IMR-90 (cell line): Measurements from ENCODE around the gene AVPI1. TPM values are rescaled to one million over a fixed set of nuclear protein-coding genes. Genes with fewer than 3 reads are reported as not detected.

Source experiments
- MXI1 ChIP-seq: IDR thresholded peaks from 2 replicates; pipeline ENCODE4 v1.6.1; 2012; ENCODE audit warnings: low read depth, mild to moderate bottlenecking, low read length, moderate library complexity, borderline replicate concordance
- NFE2L2 ChIP-seq: fragments of 150-350 bp; IDR thresholded peaks from 2 replicates; pipeline ENCODE4 v1.6.1; 2016; ENCODE audit warnings: low read depth, mild to moderate bottlenecking, low read length
- POLR2A ChIP-seq: IDR thresholded peaks from 2 replicates; pipeline ENCODE4 v1.6.1; 2012; ENCODE audit warnings: mild to moderate bottlenecking, low read depth, low read length
- RFX5 ChIP-seq: IDR thresholded peaks from 2 replicates; pipeline ENCODE4 v1.8.0; 2012; ENCODE audit warnings: low read depth, mild to moderate bottlenecking, low read length, moderate library complexity
- polyA plus RNA-seq, 3 experiments: library from polyadenylated mRNA; depleted of rRNA; stranded (reverse); fragments of >200 nt; gene quantifications; 2 replicates each; pipeline ENCODE4 v1.2.3, GENCODE V29; 2012; ENCODE audit warnings: low replicate concordance in 1 of 3
- total RNA-seq: library from RNA; depleted of rRNA; stranded (reverse); fragments of >200 nt; gene quantifications from 2 replicates; pipeline ENCODE4 v1.2.3, GENCODE V29; 2012

AVPI1 gene
- total and polyA plus RNA-seq, 2 of the 4 experiments (the other 2 are of a cell fraction), result 26.7 to 29.8 TPM

DNA sequence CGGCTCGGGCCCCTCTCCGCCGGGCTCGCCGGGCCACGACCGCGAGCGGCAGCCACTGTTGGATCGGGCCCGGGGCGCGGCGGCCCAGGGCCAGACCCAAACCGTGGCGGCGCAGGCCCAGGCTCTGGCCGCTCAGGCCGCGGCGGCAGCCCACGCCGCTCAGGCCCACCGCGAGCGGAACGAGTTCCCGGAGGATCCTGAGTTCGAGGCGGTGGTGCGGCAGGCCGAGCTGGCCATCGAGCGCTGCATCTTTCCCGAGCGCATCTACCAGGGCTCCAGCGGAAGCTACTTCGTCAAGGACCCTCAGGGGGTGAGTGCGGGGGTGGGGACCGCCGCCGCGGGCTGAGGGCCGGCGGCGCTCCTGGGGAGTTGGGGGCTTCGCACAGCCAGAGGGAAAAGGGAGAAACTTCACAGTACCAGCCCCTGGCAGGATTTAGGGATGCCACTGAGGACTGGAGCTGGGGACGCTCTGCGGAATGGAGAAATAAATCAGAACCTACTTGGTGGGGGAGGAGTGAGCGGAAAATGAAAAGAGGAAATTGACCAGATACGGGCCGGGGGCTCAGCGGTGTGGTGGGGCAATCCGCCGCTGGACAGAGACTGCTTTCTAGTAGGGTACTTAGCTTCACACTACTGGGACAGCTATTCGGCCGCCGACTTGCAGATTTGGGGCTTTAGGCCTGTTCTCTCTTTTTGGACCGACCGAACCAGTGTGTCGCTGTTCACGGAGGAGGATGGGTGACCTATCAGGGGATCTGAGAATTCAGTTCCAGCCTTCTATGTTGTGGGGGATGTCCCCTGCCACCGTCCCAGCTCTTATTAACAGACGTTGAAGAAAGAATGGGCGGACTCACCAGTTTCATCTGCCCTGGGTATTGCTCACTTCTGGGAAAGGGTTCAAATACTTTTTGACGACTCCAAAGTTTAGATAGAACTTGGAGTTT lies 45.9 kb downstream of the AVPI1 start (continued):
- TF ChIP-seq POLR2A, result no peak
- TF ChIP-seq MXI1, result no peak
- no peak for TF ChIP-seq RFX5
- TF ChIP-seq NFE2L2, result no peak
